Natural killer cell (primary cell): ENCODE measurements around the gene KCND2. TPM values are rescaled to one million over a fixed set of nuclear protein-coding genes. Genes with fewer than 3 reads are reported as not detected.
"Not testable (repeated sequence)": the region's sequence is repeated elsewhere in the genome, so short reads cannot be mapped to it uniquely, and the experiment has no call there.

Source experiments
- ATAC-seq, 3 donors: fragments of 150-1000 bp in 2 of 3; fragments of 200-7000 bp in 1 of 3; cut with Tn5 transposase; 1 replicate in 1 of 3; 2 replicates in 2 of 3; pipeline ENCODE4 v1.10.0; 2021; ENCODE audit warnings: mild to moderate bottlenecking in 2 of 3, moderate library complexity in 2 of 3
- DNase-seq, 2 donors: peaks; one replicate each; pipeline versions ENCODE4 v3.0.0 to v3.0.0-alpha.2; 2013 to 2021; ENCODE audit warnings: mixed read lengths in 1 of 2
- H3K27ac ChIP-seq: one replicate; pipeline ENCODE4 v1.5.1; 2013; ENCODE audit warnings: mild to moderate bottlenecking, low read length
- H3K27me3 ChIP-seq: one replicate; pipeline ENCODE4 v1.6.1; 2013; ENCODE audit warnings: low read length; ENCODE audit not compliant: control insufficient read depth, insufficient read depth
- H3K36me3 ChIP-seq: one replicate; pipeline ENCODE4 v1.6.1; 2013; ENCODE audit warnings: low read length; ENCODE audit not compliant: control insufficient read depth, insufficient read depth
- H3K4me1 ChIP-seq: one replicate; pipeline ENCODE4 v1.6.1; 2013; ENCODE audit warnings: low read length; ENCODE audit not compliant: control insufficient read depth, insufficient read depth
- H3K4me3 ChIP-seq: one replicate; pipeline ENCODE4 v1.5.1; 2013; ENCODE audit warnings: low read length
- H3K9me3 ChIP-seq: one replicate; pipeline ENCODE4 v1.6.1; 2013; ENCODE audit warnings: low read length; ENCODE audit not compliant: control insufficient read depth, insufficient read depth
- H3K27ac Mint-ChIP-seq, 2 donors: one replicate each; pipeline ENCODE4 v1.8.0; 2022; ENCODE audit warnings: mild to moderate bottlenecking in 2 of 2, mixed read lengths in 2 of 2, moderate library complexity in 1 of 2
- H3K27me3 Mint-ChIP-seq, 2 donors: one replicate each; pipeline ENCODE4 v1.8.0; 2022; ENCODE audit warnings: low read depth in 2 of 2, mixed read lengths in 2 of 2
- H3K36me3 Mint-ChIP-seq: one replicate; pipeline ENCODE4 v1.8.0; 2022; ENCODE audit warnings: mixed read lengths
- H3K4me1 Mint-ChIP-seq, 2 donors: one replicate each; pipeline ENCODE4 v1.8.0; 2022; ENCODE audit warnings: mixed read lengths in 2 of 2
- H3K4me3 Mint-ChIP-seq: one replicate; pipeline ENCODE4 v1.8.0; 2022; ENCODE audit warnings: mild to moderate bottlenecking, moderate library complexity, mixed read lengths
- H3K9me3 Mint-ChIP-seq, 2 donors: one replicate each; pipeline ENCODE4 v1.8.0; 2022; ENCODE audit warnings: mixed read lengths in 2 of 2
- WGBS: methylation state at CpG from one replicate; pipeline ENCODE4 v1.1.7; 2013; ENCODE audit warnings: missing lambda C conversion rate; ENCODE audit not compliant: insufficient coverage; 5-methylcytosine and 5-hydroxymethylcytosine counted together
- intact Hi-C: fragments of 100-400 bp; cut with micrococcal nuclease; formaldehyde crosslinking; loops from one replicate; pipeline ENCODE4 v1.14.2; 2022
- total RNA-seq, 4 donors: library from RNA; stranded (reverse); fragments of 120-200 nt in 1 of 4; gene quantifications; one replicate each; pipeline versions ENCODE4 v1.2.3 to v1.2.4, GENCODE V29; 2013 to 2022
- TF ChIP-seq, protein P1 (sequence below): fragments of 200-600 bp; IDR thresholded peaks from one replicate; pipeline ENCODE4 v1.8.0; 2022; ENCODE audit warnings: antibody characterized with exemption

Gene KCND2
- total RNA-seq, 3 donors from 2014 or later (not counting 1 experiment from before 2014, with no cell fraction given) = not detected

DNA sequence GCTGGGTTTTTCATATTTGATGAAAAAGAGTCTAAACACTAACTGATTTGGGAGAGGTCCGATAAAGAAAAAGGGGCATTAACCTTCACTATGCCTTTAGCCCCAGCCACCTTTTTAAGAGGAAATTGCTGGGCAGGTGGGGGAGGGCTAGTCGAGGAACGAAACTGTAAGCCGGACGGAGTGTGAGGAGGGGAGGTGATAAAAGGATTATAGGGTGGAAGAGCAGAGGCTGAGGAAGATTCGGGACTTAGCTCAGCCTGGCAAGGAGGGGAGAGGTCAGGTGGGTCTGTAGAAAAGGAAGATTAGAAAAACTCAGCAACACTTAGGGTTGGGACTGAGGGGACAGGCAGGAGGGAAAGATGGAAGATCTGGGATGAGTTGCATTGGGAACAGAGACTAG lies 508.0 kb downstream of the KCND2 start:
- Mint-ChIP-seq H3K27ac (no peak overlapping the region), H3K36me3 (no peaks in the 10 kb centered on the region), H3K27me3 (no peaks in the 10 kb centered on the region), H3K9me3 (no peaks in the 10 kb centered on the region), H3K4me3 (no peak overlapping the region), H3K4me1 (no peaks in the 10 kb centered on the region)
- no peaks in the 10 kb centered on the region for H3K27me3 ChIP-seq
- 87% methylated on average over 6 of the region's 6 CpGs for WGBS
- no peak overlapping the region for H3K4me3 ChIP-seq
- no peak overlapping the region for H3K27ac ChIP-seq
- DNase-seq (no peak), ATAC-seq (no peak)
- H3K9me3 ChIP-seq = no peaks in the 10 kb centered on the region
- intact Hi-C loops = no loop called here
- no peaks in the 10 kb centered on the region for H3K4me1 ChIP-seq
- H3K36me3 ChIP-seq = no peaks in the 10 kb centered on the region
- TF ChIP-seq, protein P1, sequence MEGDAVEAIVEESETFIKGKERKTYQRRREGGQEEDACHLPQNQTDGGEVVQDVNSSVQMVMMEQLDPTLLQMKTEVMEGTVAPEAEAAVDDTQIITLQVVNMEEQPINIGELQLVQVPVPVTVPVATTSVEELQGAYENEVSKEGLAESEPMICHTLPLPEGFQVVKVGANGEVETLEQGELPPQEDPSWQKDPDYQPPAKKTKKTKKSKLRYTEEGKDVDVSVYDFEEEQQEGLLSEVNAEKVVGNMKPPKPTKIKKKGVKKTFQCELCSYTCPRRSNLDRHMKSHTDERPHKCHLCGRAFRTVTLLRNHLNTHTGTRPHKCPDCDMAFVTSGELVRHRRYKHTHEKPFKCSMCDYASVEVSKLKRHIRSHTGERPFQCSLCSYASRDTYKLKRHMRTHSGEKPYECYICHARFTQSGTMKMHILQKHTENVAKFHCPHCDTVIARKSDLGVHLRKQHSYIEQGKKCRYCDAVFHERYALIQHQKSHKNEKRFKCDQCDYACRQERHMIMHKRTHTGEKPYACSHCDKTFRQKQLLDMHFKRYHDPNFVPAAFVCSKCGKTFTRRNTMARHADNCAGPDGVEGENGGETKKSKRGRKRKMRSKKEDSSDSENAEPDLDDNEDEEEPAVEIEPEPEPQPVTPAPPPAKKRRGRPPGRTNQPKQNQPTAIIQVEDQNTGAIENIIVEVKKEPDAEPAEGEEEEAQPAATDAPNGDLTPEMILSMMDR = no peak

DNA sequence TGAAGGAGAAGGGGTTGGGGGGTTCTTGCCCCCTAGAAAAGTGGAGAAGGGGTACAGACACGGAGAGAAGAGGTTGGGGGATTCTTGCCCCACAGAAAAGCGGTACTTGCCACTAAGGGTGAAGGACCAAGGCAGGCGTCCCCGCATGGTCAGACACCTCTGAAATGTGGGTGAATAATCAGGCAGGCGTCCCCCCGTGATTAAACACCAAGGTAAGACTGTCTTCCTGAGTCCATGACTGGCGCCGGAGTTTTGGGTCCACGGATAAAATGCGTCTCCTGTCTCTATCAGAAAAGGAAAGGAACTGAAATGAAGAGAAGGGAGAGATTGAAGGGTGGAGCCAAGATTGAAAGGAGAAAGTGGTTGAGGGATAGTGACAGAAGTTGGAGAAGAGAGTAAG lies 508.9 kb downstream of the KCND2 start:
- H3K4me1 Mint-ChIP-seq, H3K36me3 Mint-ChIP-seq, DNase-seq, H3K27ac Mint-ChIP-seq, H3K9me3 Mint-ChIP-seq, H3K4me1 ChIP-seq, ATAC-seq, H3K36me3 ChIP-seq, H3K9me3 ChIP-seq, H3K4me3 ChIP-seq, H3K27ac ChIP-seq, intact Hi-C loops, H3K27me3 ChIP-seq, H3K27me3 Mint-ChIP-seq, H3K4me3 Mint-ChIP-seq: not testable (repeated sequence)
- WGBS = 91% methylated on average over 10 of the region's 10 CpGs

DNA sequence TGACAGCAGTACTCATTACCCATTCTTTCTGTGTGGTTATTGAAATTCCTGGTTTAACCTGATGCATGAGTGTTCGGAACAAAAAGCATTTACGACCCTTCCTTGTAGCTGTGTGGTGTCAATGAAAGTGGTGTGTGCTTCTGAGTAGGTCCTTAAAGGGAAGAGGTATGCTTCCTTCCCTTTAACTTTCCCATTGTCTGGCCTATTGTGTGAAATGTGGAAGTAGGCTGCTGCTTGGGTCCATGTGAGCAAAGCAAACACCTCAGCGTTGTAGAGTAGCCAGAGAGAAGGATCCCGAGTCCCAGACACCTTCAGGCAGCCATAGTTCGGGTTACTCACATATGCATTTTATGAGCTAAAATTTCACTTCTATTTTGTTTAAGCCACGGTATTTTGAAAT lies 510.3 kb downstream of the KCND2 start:
- no peaks in the 10 kb centered on the region for H3K9me3 ChIP-seq
- Mint-ChIP-seq H3K9me3 (no peaks in the 10 kb centered on the region), H3K27me3 (no peaks in the 10 kb centered on the region), H3K36me3 (no peaks in the 10 kb centered on the region), H3K4me3 (no peak overlapping the region), H3K4me1 (no peaks in the 10 kb centered on the region), H3K27ac (no peak overlapping the region)
- ATAC-seq (no peak), DNase-seq (no peak)
- TF ChIP-seq, protein P1 = no peak
- intact Hi-C loops = no loop called here
- no peak overlapping the region for H3K4me3 ChIP-seq
- no peaks in the 10 kb centered on the region for H3K36me3 ChIP-seq
- H3K4me1 ChIP-seq = no peaks in the 10 kb centered on the region
- H3K27ac ChIP-seq = no peak overlapping the region
- 79% methylated on average over 6 of the region's 6 CpGs for WGBS
- no peaks in the 10 kb centered on the region for H3K27me3 ChIP-seq

DNA sequence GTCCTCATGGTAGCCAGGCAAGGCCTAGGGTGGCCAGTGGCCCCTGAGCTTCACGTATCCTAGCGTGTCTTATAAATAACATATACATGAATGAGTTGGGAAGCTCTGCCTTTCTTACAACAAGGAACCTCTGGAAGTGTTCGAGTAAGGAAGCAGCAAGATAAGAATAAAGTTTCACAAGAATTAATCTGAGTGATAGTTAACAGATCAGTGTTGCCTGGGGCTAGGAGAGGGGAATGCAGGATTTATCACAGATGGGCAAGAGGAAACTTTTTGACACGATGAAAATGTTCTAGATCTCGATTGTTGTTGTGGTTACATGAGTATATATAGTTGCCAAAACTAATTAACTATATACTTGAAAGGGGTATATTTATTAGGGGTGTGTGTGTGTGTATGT lies 510.7 kb downstream of the KCND2 start:
- no peak overlapping the region for H3K27ac Mint-ChIP-seq
- TF ChIP-seq, protein P1 = no peak
- intact Hi-C loops = no loop called here
- Histone ChIP-seq H3K36me3 (no peaks in the 10 kb centered on the region), H3K27me3 (no peaks in the 10 kb centered on the region), H3K9me3 (no peaks in the 10 kb centered on the region), H3K27ac (no peak overlapping the region), H3K4me3 (no peak overlapping the region), H3K4me1 (no peaks in the 10 kb centered on the region)
- H3K36me3 Mint-ChIP-seq = no peaks in the 10 kb centered on the region
- no peaks in the 10 kb centered on the region for H3K9me3 Mint-ChIP-seq
- WGBS = 68% methylated on average over 3 of the region's 5 CpGs
- DNase-seq (no peak), ATAC-seq (no peak)
- H3K27me3 Mint-ChIP-seq = no peaks in the 10 kb centered on the region
- no peaks in the 10 kb centered on the region for H3K4me1 Mint-ChIP-seq
- H3K4me3 Mint-ChIP-seq = no peak overlapping the region
